CMK (cell line): Measurements from ENCODE around the gene SYPL2.

Experiments
- DNase-seq: peaks from one replicate; pipeline ENCODE4 v3.0.0-alpha.2; 2010; ENCODE audit warnings: low read depth

SYPL2 gene

GRCh38 chr1:109517337-109517736 lies 51.0 kb downstream of the SYPL2 start:
- no peak for DNase-seq

DNA sequence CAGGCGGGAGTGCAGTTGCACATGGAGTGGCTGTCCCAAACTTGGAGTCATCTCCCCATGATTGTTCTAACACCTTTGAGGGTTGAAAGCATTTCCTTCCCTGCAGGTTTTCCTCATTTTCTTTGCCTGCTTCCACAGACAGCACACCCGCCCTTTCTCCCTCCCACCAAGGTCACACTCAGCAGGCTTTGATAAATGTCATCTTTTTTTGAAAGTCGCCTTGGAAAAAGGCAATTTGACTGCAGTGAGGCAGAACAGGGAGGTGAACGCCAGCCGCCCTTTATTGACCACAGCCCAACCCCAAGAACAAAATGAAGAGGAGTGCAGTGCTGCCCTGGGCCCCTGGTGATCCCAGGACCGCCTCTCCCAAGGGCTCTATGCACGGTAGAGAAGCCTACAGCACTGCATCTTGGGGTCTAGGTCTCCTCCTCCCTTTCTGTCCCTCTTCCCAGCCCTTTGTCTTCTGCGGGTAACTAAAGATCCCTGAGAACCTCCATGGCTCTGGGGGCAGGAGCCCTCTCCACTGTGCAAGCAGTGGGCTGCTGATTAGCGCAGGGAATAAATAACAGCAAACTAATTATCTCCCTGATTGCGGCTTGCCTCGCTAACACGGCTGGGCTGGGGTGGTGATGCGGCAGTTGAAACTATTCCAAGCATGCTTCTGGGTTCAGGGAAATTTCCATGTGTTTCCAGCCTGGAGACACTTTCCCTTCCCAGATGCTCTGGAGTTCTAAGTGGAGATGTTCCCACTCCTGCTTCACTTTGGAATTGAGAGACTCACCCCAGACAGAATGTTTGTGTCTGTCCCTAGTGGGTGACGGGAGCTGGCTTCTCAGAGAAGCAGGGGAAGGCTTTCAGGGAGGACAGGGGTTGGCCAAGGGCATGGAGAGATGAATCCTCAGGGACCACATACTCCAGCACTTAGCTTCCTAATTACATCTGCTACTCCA lies 54.9 kb downstream of the SYPL2 start:
- DNase-seq = no peak

DNA sequence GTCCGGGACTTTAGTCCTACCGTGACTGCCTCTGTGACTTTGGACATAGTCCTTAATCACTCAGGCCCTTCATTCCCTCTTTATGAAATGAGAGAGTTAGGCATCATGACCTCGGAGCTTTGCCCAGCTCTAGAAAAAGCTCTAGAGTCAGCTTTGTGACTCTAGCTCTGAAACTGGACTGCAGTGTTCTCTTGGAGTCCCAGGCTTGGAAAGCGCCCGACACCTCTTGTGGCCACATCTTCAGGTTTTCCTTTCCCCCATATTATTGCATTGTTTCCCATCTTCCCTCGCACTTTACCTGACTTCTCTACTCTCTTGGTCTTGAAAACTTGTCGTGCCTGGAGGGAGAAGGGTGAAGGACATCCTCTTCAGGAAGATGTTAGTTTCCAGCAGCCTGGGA lies 55.7 kb downstream of the SYPL2 start:
- no peak for DNase-seq

DNA sequence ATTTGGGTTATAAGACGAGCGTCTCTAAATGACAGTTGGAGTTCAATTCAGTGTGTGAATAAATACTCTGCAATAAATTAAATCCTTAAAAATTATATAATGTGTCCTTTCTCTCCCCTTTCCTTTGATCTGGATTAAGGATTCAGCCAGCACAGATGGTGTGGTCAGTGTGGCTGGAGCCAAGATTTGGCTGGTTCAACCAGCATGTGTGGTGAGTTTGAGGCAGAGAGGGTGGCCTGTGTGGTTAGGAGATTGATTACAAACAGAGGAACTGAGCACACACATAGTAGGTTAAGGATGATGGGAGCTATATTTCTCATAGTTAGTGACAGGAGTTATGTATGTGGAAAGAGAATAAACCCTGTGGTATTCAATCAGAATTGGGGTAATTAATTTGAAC lies 57.4 kb downstream of the SYPL2 start:
- DNase-seq = no peak

- DNase-seq = no peak
These were observed 60.9 kb downstream of the SYPL2 start for GRCh38 chr1:109527098-109527811.

DNA sequence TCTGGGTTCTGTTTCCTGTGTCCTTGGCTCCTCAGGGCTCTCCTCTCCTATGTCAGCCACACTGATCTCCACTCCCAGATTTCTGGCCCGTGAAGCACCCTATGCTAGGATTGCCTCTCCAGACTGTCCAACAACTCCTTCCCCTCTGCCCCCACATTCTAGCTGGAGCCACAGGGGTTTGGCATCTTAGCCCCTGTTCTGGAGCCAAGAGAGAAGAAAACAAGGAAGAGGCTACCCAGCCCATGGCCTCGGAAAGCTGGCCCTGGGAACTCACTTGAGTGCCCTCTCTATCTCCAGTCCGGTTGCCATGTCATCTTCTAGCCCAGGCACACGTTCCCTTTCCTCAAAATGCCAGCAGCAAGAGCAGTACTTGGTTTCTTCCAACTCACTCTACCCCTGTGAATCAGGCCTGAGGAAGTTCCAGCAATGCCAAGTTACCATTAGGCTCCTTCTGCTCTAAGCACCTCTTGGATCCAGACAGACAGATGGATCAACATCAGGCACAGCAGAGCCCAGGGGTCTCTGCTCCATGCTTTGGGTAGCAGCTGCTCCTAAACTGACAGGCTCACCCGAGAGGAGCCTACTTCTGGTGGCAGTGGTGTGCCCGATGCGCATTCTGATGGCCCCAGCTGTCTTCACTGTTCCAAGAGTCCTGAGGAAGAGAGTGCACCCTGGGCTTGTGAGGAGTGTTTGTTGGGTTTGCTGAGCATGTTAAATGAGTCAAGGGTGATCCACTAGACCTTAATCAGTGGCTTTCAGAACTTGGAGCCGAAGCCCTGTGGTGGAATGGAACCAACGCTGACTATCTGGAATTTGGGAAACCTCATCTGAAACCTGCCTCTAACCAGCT lies 61.7 kb downstream of the SYPL2 start:
- no peak for DNase-seq

DNA sequence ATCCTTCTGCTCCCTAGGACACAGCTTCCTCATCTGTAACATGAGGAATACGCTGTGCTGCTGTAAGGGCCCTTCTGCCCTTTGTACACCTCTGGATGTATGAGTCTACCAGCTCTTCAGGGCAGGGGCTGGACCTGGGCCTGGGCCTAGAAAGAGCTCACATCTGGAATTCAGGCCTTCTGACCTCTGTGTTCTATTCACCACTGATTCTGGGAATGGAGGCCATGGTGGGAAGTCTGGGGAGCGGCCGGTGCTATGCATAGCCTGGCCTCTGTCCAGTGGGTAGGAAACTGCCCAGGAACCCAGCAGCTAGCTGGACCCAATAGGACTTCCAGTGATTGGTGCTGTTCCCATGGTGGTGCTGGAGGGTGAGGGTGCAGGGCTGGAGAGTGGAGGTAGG lies 62.4 kb downstream of the SYPL2 start:
- no peak for DNase-seq

- DNase-seq = no peak
These were observed 63.6 kb downstream of the SYPL2 start for GRCh38 chr1:109529881-109530456.

- DNase-seq = no peak
These were observed 64.2 kb downstream of the SYPL2 start for GRCh38 chr1:109530457-109531087.

DNA sequence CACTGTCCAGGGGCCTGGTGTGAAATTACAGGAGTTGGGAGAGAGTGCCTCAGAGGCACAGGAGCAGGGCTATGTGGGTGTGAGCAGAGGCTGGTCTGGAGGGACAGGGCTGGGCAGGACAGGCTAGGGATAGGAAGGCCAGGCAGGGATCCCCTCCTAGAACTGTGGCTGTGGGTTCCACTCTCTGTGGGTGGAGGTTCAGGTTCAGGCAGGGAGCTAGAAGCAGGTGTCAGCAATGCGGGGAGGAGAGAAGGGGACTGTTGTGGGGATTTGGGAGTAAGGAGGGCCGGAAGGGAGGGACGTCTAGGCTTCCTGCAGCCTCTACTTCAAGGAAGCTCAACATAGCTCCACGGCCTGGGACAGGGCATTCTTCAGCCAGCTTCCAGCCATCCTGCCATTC lies 65.0 kb downstream of the SYPL2 start:
- DNase-seq = no peak
